Common myeloid progenitor, CD34-positive (primary cell): ENCODE data around the gene ZMAT3.

Experiments
- CTCF ChIA-PET: fragments of 350-600 bp; sonication (Branson Sonifier 250); formaldehyde crosslinking; loops from one replicate; lab custom pipeline; 2021; ENCODE audit warnings: antibody characterized with exemption; lab: Charles Lee
- POLR2A ChIA-PET: fragments of 350-600 bp; sonication (Branson Sonifier 250); formaldehyde crosslinking; loops from one replicate; lab custom pipeline; 2021; ENCODE audit warnings: antibody characterized with exemption; lab: Charles Lee
- DNase-seq, 3 donors: peaks; one replicate each; pipeline versions ENCODE4 v3.0.0 to v3.0.0-alpha.2; 2013
- H3K27ac ChIP-seq, 2 experiments: 1 replicate in 1 of 2; 2 replicates in 1 of 2; pipeline ENCODE4 v1.7.0; 2013; ENCODE audit warnings: inconsistent platforms in 2 of 2, low read length in 2 of 2, mild to moderate bottlenecking in 2 of 2, low read depth in 1 of 2, moderate library complexity in 1 of 2; ENCODE audit not compliant: severe bottlenecking in 2 of 2, insufficient read depth in 1 of 2, poor library complexity in 1 of 2
- H3K27me3 ChIP-seq, 5 experiments: replicated peaks in 2 of 5; 1 replicate in 3 of 5; 2 replicates in 2 of 5; pipeline versions ENCODE4 v1.6.1 to v1.7.0; 2013; ENCODE audit warnings: low read length in 4 of 5, mild to moderate bottlenecking in 2 of 5, moderate library complexity in 2 of 5, inconsistent platforms in 1 of 5; ENCODE audit not compliant: insufficient read depth in 5 of 5, control insufficient read depth in 4 of 5
- H3K36me3 ChIP-seq, 4 experiments: 1 replicate in 2 of 4; 2 replicates in 2 of 4; pipeline versions ENCODE4 v1.6.1 to v1.7.0; 2013; ENCODE audit warnings: low read length in 3 of 4, control low read depth in 1 of 4, mild to moderate bottlenecking in 1 of 4; ENCODE audit not compliant: control insufficient read depth in 4 of 4, insufficient read depth in 4 of 4
- H3K4me1 ChIP-seq, 4 experiments: 1 replicate in 3 of 4; 2 replicates in 1 of 4; pipeline versions ENCODE4 v1.6.1 to v1.7.1; 2013; ENCODE audit warnings: low read length in 3 of 4, mild to moderate bottlenecking in 3 of 4, control low read depth in 1 of 4, inconsistent platforms in 1 of 4, moderate library complexity in 1 of 4; ENCODE audit not compliant: control insufficient read depth in 4 of 4, insufficient read depth in 4 of 4; ENCODE audit errors: control extremely low read depth in 1 of 4
- H3K4me3 ChIP-seq, 7 experiments: 1 replicate in 4 of 7; 2 replicates in 3 of 7; pipeline versions ENCODE4 v1.5.1 to v1.7.0; 2013; ENCODE audit warnings: mild to moderate bottlenecking in 7 of 7, low read length in 6 of 7, moderate library complexity in 6 of 7, inconsistent platforms in 2 of 7, low read depth in 2 of 7, control low read depth in 1 of 7; ENCODE audit not compliant: insufficient read depth in 4 of 7, control insufficient read depth in 1 of 7; ENCODE audit errors: extremely low read depth in 1 of 7
- H3K9me3 ChIP-seq, 5 experiments: 1 replicate in 4 of 5; 2 replicates in 1 of 5; pipeline versions ENCODE4 v1.6.1 to v1.7.1; 2013; ENCODE audit warnings: low read length in 4 of 5, mild to moderate bottlenecking in 2 of 5, inconsistent platforms in 1 of 5, low read depth in 1 of 5, moderate library complexity in 1 of 5; ENCODE audit not compliant: control insufficient read depth in 4 of 5, insufficient read depth in 2 of 5; ENCODE audit errors: control extremely low read depth in 1 of 5
- WGBS: methylation state at CpG from one replicate; pipeline ENCODE4 v1.1.5; 2013; ENCODE audit not compliant: insufficient coverage; 5-methylcytosine and 5-hydroxymethylcytosine counted together

ZMAT3 gene

DNA sequence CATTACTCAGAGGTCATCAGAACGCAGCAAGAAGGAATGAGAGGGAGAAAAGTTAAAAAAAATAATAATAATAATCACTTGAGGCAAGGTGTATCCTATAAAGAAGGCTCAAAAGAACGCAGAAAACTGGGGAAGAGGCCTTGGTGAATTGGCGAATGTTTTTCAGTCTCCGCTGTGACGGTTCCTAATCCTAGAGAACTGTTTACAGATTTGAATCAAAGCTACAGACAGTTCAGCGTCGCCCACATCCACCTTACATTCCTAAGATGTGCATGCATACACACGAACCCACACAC is 634 bp downstream of the ZMAT3 start:
- no peaks in the 10 kb centered on the region for H3K27me3 ChIP-seq
- WGBS: 10% methylated on average over 7 of the region's 8 CpGs
- H3K27ac ChIP-seq: peak overlapping the region in 1 of 2 experiments; percentile 79
- H3K4me3 ChIP-seq: peak overlapping the region; percentile 69 to 89 (median 76)
- POLR2A ChIA-PET: interaction anchor here (1.0 kb wide), 1 partner anchor 77 kb away, joined by 3 read pairs; the partner anchor contains the start of gene PIK3CA
- H3K36me3 ChIP-seq: peaks cover 0 to 9% (median under 1%) of the 10 kb centered on the region in 4 experiments
- peaks cover 9 to 33% (median 26%) of the 10 kb centered on the region in 4 experiments for H3K4me1 ChIP-seq
- no peaks in the 10 kb centered on the region for H3K9me3 ChIP-seq
- DNase-seq: no peak
- CTCF ChIA-PET: interaction anchor here (1.0 to 4.7 kb wide), 8 partner anchors 10 to 249 kb away, joined by 3 to 17 read pairs (median 4); no protein-coding TSS in a partner anchor

GRCh38 chr3:179069762-179070390 is 1.7 kb downstream of the ZMAT3 start:
- POLR2A ChIA-PET: no interaction called here
- DNase-seq: no peak
- Histone ChIP-seq H3K36me3 (peaks cover 0 to 10% (median under 1%) of the 10 kb centered on the region in 4 experiments), H3K27ac (no peak overlapping the region), H3K4me1 (peaks cover 5 to 31% (median 26%) of the 10 kb centered on the region in 4 experiments), H3K4me3 (no peak overlapping the region), H3K9me3 (no peaks in the 10 kb centered on the region), H3K27me3 (no peaks in the 10 kb centered on the region)
- WGBS: no CpG with 5 or more reads among the region's 1 CpG
- CTCF ChIA-PET: interaction anchor here (0.6 to 4.7 kb wide), 14 partner anchors 9 to 250 kb away, joined by 3 to 17 read pairs (median 3); no protein-coding TSS in a partner anchor

GRCh38 chr3:179068779-179069530 is 2.7 kb downstream of the ZMAT3 start:
- Histone ChIP-seq H3K4me3 (no peak overlapping the region), H3K4me1 (peaks cover 4 to 26% (median 18%) of the 10 kb centered on the region in 4 experiments), H3K27ac (no peak overlapping the region), H3K36me3 (peaks cover 0 to 10% (median 3%) of the 10 kb centered on the region in 4 experiments), H3K9me3 (no peaks in the 10 kb centered on the region), H3K27me3 (no peaks in the 10 kb centered on the region)
- DNase-seq: peak; percentile 39 to 45 (median 44)
- ChIA-PET CTCF (interaction anchor here (0.6 to 4.7 kb wide), 9 partner anchors 9 to 250 kb away, joined by 3 to 17 read pairs (median 3); no protein-coding TSS in a partner anchor), POLR2A (no interaction called here)
- 95% methylated on average over 5 of the region's 5 CpGs for WGBS

DNA sequence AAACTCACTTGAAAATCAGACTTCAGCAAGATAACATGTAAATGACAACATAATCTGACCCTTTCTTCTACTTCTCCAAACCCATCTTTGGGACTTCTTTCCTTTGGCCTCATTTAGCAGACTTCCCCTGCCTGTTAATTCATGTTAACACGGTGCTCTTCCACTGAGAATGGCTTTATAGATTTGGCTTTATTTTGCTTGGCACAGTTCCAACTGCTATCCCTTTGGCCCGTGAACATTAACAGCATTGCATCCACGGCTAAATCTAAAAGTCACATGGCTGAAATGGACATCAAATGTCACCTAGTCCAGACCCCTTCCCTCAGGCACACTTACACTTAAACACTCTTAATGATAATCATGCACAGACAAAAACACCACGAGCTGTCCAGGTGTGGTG is 3.8 kb downstream of the ZMAT3 start:
- Histone ChIP-seq H3K27me3 (no peaks in the 10 kb centered on the region), H3K9me3 (no peaks in the 10 kb centered on the region), H3K27ac (no peak overlapping the region), H3K36me3 (peaks cover 0 to 10% (median 3%) of the 10 kb centered on the region in 4 experiments), H3K4me1 (peaks cover 4 to 23% (median 18%) of the 10 kb centered on the region in 4 experiments), H3K4me3 (no peak overlapping the region)
- POLR2A ChIA-PET: no interaction called here
- DNase-seq: no peak
- 94% methylated on average over 2 of the region's 4 CpGs for WGBS
- CTCF ChIA-PET: interaction anchor here (0.7 to 4.7 kb wide), 8 partner anchors 10 to 251 kb away, joined by 3 to 17 read pairs (median 4); no protein-coding TSS in a partner anchor

DNA sequence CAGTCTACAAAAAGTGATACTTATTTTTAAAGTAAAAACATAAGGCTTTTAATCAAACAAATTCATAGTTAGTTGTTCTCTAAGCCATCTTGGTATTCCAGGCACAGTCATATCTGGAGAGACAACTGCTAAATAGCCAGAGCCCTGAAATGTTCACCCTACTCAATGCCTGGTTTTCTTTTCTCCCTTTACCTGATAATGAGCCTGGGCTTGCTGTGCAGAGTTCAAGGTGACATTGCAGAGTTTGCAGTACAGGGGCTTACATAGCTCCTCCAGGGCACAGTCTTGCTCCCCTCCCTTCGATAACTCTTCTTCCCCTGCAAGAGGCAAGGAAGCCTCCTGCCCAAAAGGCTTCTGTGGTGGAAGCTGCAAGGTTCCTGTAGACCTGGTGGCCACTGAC is 4.3 kb downstream of the ZMAT3 start:
- ChIA-PET CTCF (interaction anchor here (0.5 to 4.7 kb wide), 7 partner anchors 29 to 255 kb away, joined by 3 to 17 read pairs (median 3); no protein-coding TSS in a partner anchor), POLR2A (no interaction called here)
- no CpG with 5 or more reads among the region's 1 CpG for WGBS
- H3K36me3 ChIP-seq: peaks cover 0 to 10% (median 3%) of the 10 kb centered on the region in 4 experiments
- peaks cover 4 to 21% (median 17%) of the 10 kb centered on the region in 4 experiments for H3K4me1 ChIP-seq
- no peaks in the 10 kb centered on the region for H3K9me3 ChIP-seq
- no peaks in the 10 kb centered on the region for H3K27me3 ChIP-seq
- no peak overlapping the region for H3K27ac ChIP-seq
- no peak for DNase-seq
- no peak overlapping the region for H3K4me3 ChIP-seq

DNA sequence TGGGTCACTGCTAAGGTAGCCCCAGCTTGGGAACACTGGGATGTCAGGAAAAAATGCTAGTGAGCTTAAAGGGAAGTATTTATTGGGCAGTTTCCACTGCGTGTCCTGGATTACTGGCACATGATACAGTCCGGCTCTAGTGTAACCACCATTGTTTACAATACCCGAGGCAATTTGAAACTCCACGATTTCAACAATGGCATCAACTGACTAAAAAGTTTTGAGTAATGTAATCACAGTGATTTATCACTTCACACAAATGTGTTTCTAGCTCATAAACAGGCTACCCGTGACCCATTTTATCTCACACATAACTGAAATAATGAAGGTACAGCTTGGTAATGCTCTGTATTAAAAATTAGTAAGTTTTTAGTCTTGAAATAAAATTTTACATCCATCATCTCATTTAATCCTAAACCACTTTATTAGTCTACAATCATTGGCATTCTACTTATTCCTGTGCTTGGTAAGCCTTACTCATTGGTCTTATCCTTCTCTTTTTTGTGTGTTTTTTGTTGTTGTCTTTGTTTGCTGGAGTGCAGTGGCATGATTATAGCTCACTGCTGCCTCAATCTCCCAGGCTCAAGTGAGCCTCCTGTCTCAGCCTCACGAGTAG is 7.6 kb downstream of the ZMAT3 start:
- no peak overlapping the region for H3K27ac ChIP-seq
- WGBS: 100% methylated on average over 1 of the region's 6 CpGs
- no peaks in the 10 kb centered on the region for H3K9me3 ChIP-seq
- ChIA-PET POLR2A (no interaction called here), CTCF (interaction anchor here (0.8 to 2.4 kb wide), 5 partner anchors 26 to 258 kb away, joined by 3 to 9 read pairs (median 3); no protein-coding TSS in a partner anchor)
- no peak for DNase-seq
- no peaks in the 10 kb centered on the region for H3K4me1 ChIP-seq
- no peaks in the 10 kb centered on the region for H3K27me3 ChIP-seq
- H3K4me3 ChIP-seq: no peak overlapping the region
- H3K36me3 ChIP-seq: peaks cover 2 to 10% (median 4%) of the 10 kb centered on the region in 4 experiments
